Common myeloid progenitor, CD34-positive (primary cell): ENCODE measurements around the gene UROC1.

ENCODE experiments used
- CTCF ChIA-PET: fragments of 350-600 bp; sonication (Branson Sonifier 250); formaldehyde crosslinking; loops from one replicate; lab custom pipeline; 2021; ENCODE audit warnings: antibody characterized with exemption; lab: Charles Lee
- POLR2A ChIA-PET: fragments of 350-600 bp; sonication (Branson Sonifier 250); formaldehyde crosslinking; loops from one replicate; lab custom pipeline; 2021; ENCODE audit warnings: antibody characterized with exemption; lab: Charles Lee
- DNase-seq, 3 donors: peaks; one replicate each; pipeline versions ENCODE4 v3.0.0 to v3.0.0-alpha.2; 2013
- H3K27ac ChIP-seq, 2 experiments: 1 replicate in 1 of 2; 2 replicates in 1 of 2; pipeline ENCODE4 v1.7.0; 2013; ENCODE audit warnings: inconsistent platforms in 2 of 2, low read length in 2 of 2, mild to moderate bottlenecking in 2 of 2, low read depth in 1 of 2, moderate library complexity in 1 of 2; ENCODE audit not compliant: severe bottlenecking in 2 of 2, insufficient read depth in 1 of 2, poor library complexity in 1 of 2
- H3K27me3 ChIP-seq, 5 experiments: replicated peaks in 2 of 5; 1 replicate in 3 of 5; 2 replicates in 2 of 5; pipeline versions ENCODE4 v1.6.1 to v1.7.0; 2013; ENCODE audit warnings: low read length in 4 of 5, mild to moderate bottlenecking in 2 of 5, moderate library complexity in 2 of 5, inconsistent platforms in 1 of 5; ENCODE audit not compliant: insufficient read depth in 5 of 5, control insufficient read depth in 4 of 5
- H3K36me3 ChIP-seq, 4 experiments: 1 replicate in 2 of 4; 2 replicates in 2 of 4; pipeline versions ENCODE4 v1.6.1 to v1.7.0; 2013; ENCODE audit warnings: low read length in 3 of 4, control low read depth in 1 of 4, mild to moderate bottlenecking in 1 of 4; ENCODE audit not compliant: control insufficient read depth in 4 of 4, insufficient read depth in 4 of 4
- H3K4me1 ChIP-seq, 4 experiments: 1 replicate in 3 of 4; 2 replicates in 1 of 4; pipeline versions ENCODE4 v1.6.1 to v1.7.1; 2013; ENCODE audit warnings: low read length in 3 of 4, mild to moderate bottlenecking in 3 of 4, control low read depth in 1 of 4, inconsistent platforms in 1 of 4, moderate library complexity in 1 of 4; ENCODE audit not compliant: control insufficient read depth in 4 of 4, insufficient read depth in 4 of 4; ENCODE audit errors: control extremely low read depth in 1 of 4
- H3K4me3 ChIP-seq, 7 experiments: 1 replicate in 4 of 7; 2 replicates in 3 of 7; pipeline versions ENCODE4 v1.5.1 to v1.7.0; 2013; ENCODE audit warnings: mild to moderate bottlenecking in 7 of 7, low read length in 6 of 7, moderate library complexity in 6 of 7, inconsistent platforms in 2 of 7, low read depth in 2 of 7, control low read depth in 1 of 7; ENCODE audit not compliant: insufficient read depth in 4 of 7, control insufficient read depth in 1 of 7; ENCODE audit errors: extremely low read depth in 1 of 7
- H3K9me3 ChIP-seq, 5 experiments: 1 replicate in 4 of 5; 2 replicates in 1 of 5; pipeline versions ENCODE4 v1.6.1 to v1.7.1; 2013; ENCODE audit warnings: low read length in 4 of 5, mild to moderate bottlenecking in 2 of 5, inconsistent platforms in 1 of 5, low read depth in 1 of 5, moderate library complexity in 1 of 5; ENCODE audit not compliant: control insufficient read depth in 4 of 5, insufficient read depth in 2 of 5; ENCODE audit errors: control extremely low read depth in 1 of 5
- WGBS: methylation state at CpG from one replicate; pipeline ENCODE4 v1.1.5; 2013; ENCODE audit not compliant: insufficient coverage; 5-methylcytosine and 5-hydroxymethylcytosine counted together

Gene UROC1

DNA sequence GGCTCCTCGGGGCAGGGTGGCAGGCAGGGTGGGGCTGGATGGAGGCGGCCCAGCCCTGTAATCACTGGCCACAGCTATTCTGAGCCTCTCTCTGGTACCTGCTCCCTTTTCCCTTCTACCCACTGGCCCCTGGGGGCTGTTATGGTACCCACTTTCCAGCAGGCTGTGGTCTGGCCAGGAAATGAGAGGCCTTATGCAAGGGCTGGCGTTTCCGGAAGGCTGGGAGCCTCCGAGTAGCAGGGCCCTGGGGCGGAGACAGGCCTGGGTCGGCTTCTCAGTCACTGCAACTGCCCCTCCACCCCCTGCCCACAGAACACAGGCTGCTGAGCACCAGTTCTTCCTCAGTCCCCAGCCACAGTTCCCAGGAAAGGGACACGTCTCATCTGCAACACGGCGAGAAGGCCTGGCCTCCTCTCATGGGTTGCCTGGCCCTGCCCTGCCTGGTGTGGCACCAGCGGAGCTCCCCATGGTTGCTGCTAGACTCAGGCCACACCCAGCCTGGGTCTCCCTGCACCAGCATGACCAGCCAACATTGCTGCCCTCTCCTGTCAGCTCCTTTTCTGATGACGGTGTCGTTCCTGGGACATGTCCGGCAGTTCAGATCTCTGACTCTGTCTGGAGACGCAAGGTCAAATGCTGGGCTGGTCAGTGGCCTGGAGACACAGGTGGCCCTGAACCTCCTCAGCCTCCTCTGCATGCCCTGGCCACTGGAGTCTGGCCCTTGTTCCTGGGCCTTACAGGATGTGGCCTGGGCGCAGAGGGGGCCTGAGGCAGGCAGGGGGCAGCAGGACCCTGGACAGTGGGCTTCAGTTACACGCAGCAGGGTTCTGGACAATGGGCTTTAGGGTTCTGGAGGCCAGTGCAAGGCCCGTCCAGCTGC is 12.8 kb upstream of the UROC1 start:
- WGBS, result 18% methylated on average over 18 of the region's 18 CpGs
- Histone ChIP-seq H3K4me3 (peak overlapping the region in 4 of 7 experiments; percentile 26 to 62 (median 50)), H3K27ac (peak overlapping the region; percentile 48 to 69), H3K4me1 (peaks cover 14 to 85% (median 78%) of the 10 kb centered on the region in 4 experiments), H3K9me3 (no peaks in the 10 kb centered on the region), H3K27me3 (no peaks in the 10 kb centered on the region), H3K36me3 (no peaks in the 10 kb centered on the region)
- DNase-seq, result peak; percentile 85 to 97 (median 94)
- CTCF ChIA-PET, result interaction anchor here (0.9 to 2.3 kb wide), 5 partner anchors 8 to 1018 kb away, joined by 3 to 10 read pairs (median 7); no protein-coding TSS in a partner anchor
- POLR2A ChIA-PET, result interaction anchor here (0.7 to 1.7 kb wide), 2 partner anchors 8 to 10 kb away, joined by 3 to 4 read pairs; no protein-coding TSS in a partner anchor

DNA sequence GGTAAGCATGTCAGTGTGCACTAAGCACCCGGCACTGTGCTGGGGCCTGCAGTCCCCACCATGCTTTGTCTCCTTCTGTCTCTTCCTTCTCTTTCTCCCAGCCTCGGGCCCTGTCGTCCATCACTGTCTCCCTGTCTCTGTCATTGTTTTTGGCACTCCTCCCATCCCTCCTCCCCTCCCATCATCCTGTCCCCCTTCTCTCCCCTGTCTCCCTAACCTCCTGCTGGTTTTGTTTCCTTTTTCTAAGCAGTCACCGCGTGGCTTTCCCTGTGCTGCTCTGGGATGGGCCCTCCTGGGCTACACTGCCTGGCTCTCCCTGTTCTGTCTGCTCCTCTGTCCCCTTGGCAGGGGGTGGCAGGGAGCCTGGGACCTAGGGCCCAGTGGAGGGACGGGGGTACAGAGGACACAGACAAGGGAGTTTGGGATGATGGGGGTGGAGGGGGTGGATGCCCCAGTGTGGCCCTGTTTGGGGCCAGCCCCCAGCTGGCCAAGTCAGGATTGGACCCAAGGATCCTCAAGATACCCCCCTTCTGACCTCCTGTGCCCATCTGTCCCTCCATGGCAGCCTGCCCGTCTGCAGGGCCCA is 12.1 kb upstream of the UROC1 start:
- Histone ChIP-seq H3K4me3 (peak overlapping the region in 3 of 7 experiments; percentile 11 to 62 (median 60)), H3K27me3 (no peaks in the 10 kb centered on the region), H3K36me3 (no peaks in the 10 kb centered on the region), H3K9me3 (no peaks in the 10 kb centered on the region), H3K4me1 (peaks cover 14 to 92% (median 85%) of the 10 kb centered on the region in 4 experiments), H3K27ac (no peak overlapping the region)
- WGBS, result 12% methylated on average over 4 of the region's 7 CpGs
- no peak for DNase-seq
- CTCF ChIA-PET, result interaction anchor here (0.9 to 2.3 kb wide), 6 partner anchors 8 to 1019 kb away, joined by 3 to 10 read pairs (median 4); no protein-coding TSS in a partner anchor
- POLR2A ChIA-PET, result no interaction called here

DNA sequence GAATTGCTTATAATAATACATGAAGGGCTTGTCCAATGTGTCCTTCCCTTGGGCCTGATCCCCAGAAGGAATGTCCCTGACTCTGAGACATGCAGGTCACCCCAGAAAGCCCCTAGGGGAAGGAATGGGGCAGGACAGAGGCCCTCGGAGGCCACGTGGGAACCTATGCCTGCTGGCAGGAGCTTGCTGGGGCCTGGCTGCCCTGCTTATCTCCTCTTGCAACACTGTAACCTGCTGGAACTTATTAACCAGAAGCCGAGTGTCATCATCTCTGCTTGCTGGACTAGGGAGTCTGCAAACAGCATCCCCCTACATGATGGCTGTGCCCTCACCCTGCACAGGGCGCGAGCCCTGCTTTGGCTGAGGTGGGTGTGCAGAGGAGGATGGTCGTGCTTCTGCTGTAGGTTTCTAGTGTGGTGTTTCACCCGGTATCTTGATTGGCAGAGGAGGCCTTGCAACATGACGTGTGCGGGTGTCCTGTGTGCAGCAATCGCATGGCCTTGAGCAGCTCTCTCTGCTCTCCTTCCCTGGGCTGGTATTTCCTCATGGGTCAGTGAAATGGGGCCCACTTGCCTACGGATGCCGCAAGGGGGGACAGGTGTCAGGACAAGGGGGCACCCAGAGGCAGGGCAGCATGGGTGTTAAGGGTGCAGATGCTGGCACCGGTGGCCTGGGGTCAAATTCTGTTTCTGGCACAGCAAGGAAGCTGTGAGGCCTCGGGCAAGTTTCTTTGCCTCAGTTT is 11.4 kb upstream of the UROC1 start:
- 57% methylated on average over 8 of the region's 14 CpGs for WGBS
- peak overlapping the region in 1 of 7 experiments; percentile 60 for H3K4me3 ChIP-seq
- no peaks in the 10 kb centered on the region for H3K36me3 ChIP-seq
- peaks cover 14 to 97% (median 87%) of the 10 kb centered on the region in 4 experiments for H3K4me1 ChIP-seq
- POLR2A ChIA-PET, result no interaction called here
- H3K9me3 ChIP-seq, result no peaks in the 10 kb centered on the region
- CTCF ChIA-PET, result interaction anchor here (0.9 to 2.2 kb wide), 4 partner anchors 9 to 95 kb away, joined by 3 to 8 read pairs (median 3); no protein-coding TSS in a partner anchor
- no peak overlapping the region for H3K27ac ChIP-seq
- DNase-seq, result peak in 2 of 3 donors; percentile 42 to 52
- no peaks in the 10 kb centered on the region for H3K27me3 ChIP-seq

DNA sequence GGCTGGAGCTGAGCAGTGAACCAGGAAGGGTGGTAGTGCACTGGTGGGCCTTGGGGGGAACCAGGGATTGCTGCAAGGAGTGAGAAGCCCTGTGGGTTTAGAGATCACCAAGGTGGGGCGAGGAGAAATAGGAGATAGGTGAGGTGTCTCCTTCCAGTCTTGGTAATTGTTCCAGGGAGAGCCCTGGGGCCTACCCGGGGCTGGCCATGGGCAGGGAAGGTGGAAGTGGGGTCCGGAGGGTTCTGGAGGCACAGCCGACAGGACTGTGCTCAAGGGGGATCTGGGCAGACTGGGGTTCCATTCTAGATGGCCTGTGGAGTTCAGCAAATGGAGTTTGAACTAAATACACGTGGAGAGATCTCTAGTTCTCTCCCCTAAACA is 10.8 kb upstream of the UROC1 start:
- H3K27me3 ChIP-seq, result no peaks in the 10 kb centered on the region
- no peaks in the 10 kb centered on the region for H3K9me3 ChIP-seq
- POLR2A ChIA-PET, result no interaction called here
- H3K27ac ChIP-seq, result no peak overlapping the region
- DNase-seq, result no peak
- 95% methylated on average over 4 of the region's 5 CpGs for WGBS
- no peaks in the 10 kb centered on the region for H3K36me3 ChIP-seq
- CTCF ChIA-PET, result interaction anchor here (1.1 to 2.2 kb wide), 4 partner anchors 9 to 22 kb away, joined by 3 to 8 read pairs (median 4); no protein-coding TSS in a partner anchor
- H3K4me3 ChIP-seq, result no peak overlapping the region
- H3K4me1 ChIP-seq, result peaks cover 13 to 97% (median 87%) of the 10 kb centered on the region in 4 experiments

DNA sequence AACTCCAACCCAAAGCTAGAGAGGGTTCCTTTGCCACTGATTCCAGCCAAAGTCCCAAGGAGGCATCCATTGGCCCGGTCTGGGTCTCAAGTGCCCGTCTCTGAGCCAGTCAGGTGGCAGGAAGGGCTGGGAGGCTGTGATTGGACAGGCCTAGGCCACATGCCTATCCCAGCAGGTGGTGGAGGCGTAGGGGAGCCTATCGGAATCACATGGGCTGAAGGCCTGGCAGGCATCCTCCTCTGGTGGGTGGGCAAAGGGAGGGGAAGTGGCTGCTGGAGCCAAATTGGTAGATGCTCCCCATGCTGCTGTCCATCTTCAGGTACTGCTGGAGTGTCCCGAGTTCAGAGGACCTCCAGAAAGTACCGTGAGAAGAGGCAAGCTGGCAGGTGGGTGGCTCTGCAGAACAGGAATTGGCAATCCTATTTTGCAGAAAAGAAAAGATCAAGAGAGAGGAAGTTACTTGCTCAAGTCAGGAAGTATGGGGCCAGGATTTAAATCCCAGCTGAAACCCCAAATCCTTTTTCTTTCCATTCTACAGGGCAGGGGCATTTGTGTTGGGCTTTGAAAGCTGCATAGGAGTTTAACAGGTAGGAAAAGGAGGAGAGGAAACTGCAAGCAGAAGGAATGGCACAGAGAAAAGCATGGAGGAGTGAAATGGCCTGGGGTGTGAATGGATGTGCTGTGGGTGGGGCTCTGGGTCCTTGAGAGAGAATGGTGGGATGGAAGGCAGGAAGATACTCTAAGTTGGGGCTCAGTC is 10.1 kb upstream of the UROC1 start:
- Histone ChIP-seq H3K4me3 (no peak overlapping the region), H3K27ac (no peak overlapping the region), H3K27me3 (no peaks in the 10 kb centered on the region), H3K9me3 (no peaks in the 10 kb centered on the region), H3K4me1 (peaks cover 9 to 96% (median 90%) of the 10 kb centered on the region in 4 experiments), H3K36me3 (no peaks in the 10 kb centered on the region)
- 62% methylated on average over 5 of the region's 6 CpGs for whole genome bisulfite sequencing
- ChIA-PET CTCF (interaction anchor here (1.0 to 2.3 kb wide), 9 partner anchors 8 to 80 kb away, joined by 3 to 8 read pairs (median 4); partner anchors contain the start of gene ZXDC), POLR2A (no interaction called here)
- DNase-seq, result peak in 1 of 3 donors; percentile 64

DNA sequence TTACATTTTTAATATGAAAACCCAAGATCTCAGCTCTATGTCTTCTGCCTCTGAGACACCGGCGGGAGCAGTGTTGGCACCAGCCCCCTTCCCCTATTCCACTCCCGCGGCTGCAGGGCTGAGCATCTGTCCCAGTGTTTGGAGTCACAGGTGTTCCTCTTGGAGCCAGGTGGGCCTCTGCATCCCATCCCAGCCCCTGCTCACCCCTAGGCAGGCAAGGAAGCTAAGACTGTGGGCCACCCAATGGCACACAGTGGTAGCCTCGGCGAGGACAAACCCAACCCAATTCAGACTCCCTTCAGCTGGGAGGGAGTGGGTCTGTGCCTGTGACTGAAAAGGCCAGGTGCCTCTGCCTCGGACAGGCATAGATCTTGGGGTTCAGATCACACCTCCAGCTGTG is 9.4 kb upstream of the UROC1 start:
- POLR2A ChIA-PET, result no interaction called here
- H3K4me1 ChIP-seq, result peaks cover 9 to 94% (median 89%) of the 10 kb centered on the region in 4 experiments
- CTCF ChIA-PET, result interaction anchor here (0.8 to 2.3 kb wide), 11 partner anchors 8 to 84 kb away, joined by 3 to 8 read pairs (median 4); partner anchors contain the start of gene ZXDC
- 95% methylated on average over 7 of the region's 7 CpGs for WGBS
- H3K27me3 ChIP-seq, result no peaks in the 10 kb centered on the region
- no peaks in the 10 kb centered on the region for H3K9me3 ChIP-seq
- H3K36me3 ChIP-seq, result no peaks in the 10 kb centered on the region
- no peak for DNase-seq
- no peak overlapping the region for H3K27ac ChIP-seq
- no peak overlapping the region for H3K4me3 ChIP-seq
